Mesenteric fat pad (tissue), 1 donor: ENCODE results near the gene RPS6KA2. TPM values are rescaled to one million over a fixed set of nuclear protein-coding genes. Genes with fewer than 3 reads are reported as not detected.
A peak's percentile ranks its signal among the peaks of the same experiment; 100 is the strongest.

Experiments
- DNase-seq: peaks from one replicate; pipeline ENCODE4 v3.0.0-alpha.2; 2020; ENCODE audit warnings: low spot score
- total RNA-seq: library from RNA; stranded (reverse); fragmentation: NEBNext Ultra II Directional; extraction: Animal tissue kit (Norgen Biotek cat#: 25700); gene quantifications from one replicate; pipeline ENCODE4 v1.2.1, GENCODE V29; 2021
- donor health status: DM: yes; HTN: yes; CAD: no.

RPS6KA2 gene
- total RNA-seq, 1 donor from 2014 or later = 45.2 TPM

GRCh38 chr6:166436195-166437139 lies 190.6 kb downstream of the RPS6KA2 start:
- peak; percentile 68 for DNase-seq

- peak; percentile 83 for DNase-seq
Observed at GRCh38 chr6:166435574-166435973, 191.5 kb downstream of the RPS6KA2 start.

GRCh38 chr6:166434336-166434735 lies 192.7 kb downstream of the RPS6KA2 start:
- DNase-seq = peak; percentile 28

DNA sequence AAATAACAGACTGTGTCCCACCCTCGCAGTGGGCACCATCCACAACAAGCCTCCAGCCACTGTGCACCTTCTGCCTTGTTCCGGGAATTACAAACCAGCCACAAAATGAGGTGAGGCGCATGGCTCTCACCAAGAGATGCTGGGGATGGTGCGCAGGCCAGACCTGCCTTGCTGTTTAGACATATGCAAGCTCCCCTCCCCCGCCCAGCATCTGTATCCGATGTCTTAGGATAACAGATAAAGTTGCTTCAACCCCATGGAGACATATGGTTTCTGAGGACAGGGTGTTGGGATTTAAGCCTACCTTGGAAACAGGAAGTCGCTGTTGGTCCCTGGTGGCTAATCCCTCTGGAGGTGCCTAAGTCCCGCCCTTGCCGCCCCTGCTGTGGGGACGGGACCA lies 194.0 kb downstream of the RPS6KA2 start:
- peak; percentile 77 for DNase-seq

DNA sequence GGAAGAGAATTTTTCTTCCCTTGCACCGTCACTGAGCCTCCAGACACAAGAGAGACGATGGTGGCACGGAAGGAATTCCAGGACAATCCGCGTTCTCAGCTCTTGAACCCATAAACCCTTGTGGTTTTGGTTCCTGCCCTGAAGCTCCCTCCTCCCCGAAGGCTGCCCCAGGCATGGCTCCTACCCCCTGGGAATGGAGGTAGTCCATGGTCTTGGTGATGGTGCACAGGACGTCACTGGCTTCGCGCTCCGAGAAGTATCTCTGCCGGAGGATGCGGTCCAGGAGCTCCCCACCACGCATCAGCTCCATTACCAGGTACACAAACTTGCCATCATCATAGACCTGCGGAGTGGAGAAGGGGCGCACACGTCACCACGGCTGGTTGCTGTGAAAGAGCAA lies 196.8 kb downstream of the RPS6KA2 start:
- DNase-seq = peak; percentile 39

- peak; percentile 65 for DNase-seq
Observed at GRCh38 chr6:166424431-166424830, 202.6 kb downstream of the RPS6KA2 start.

GRCh38 chr6:166423781-166424180 lies 203.3 kb downstream of the RPS6KA2 start:
- no peak for DNase-seq

DNA sequence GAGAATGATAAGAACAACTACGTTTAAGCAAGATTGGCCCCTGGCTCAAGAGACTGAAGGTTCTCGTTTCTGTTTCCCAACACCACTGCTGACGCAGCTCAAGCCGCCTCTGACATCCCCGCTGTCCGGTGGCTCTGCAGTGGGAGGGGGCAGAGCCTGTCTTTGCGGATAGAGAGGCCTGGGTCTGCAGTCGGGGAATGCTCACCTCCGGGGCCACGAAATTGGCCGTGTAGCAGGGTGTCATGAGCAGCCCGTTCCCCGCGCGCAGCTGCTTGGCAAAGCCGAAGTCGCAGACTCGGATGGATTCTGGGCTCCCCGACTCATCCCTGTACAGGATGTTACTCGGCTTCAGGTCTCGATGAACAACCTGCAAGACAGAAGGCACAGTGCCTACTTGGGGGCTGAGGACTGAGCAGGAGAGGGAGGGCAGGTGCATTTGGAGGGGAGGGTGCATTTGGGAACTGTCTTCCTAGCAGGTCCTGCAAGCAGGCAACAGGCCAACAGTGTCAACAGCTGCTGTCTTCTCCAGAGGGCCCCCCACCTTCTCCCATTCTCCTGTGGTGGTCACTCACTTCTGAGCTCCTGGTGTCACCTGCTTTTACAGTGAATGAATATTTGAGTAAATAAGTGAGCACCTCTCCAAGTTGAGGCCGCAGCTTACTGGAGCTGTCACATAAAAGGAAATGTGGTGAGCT lies 203.9 kb downstream of the RPS6KA2 start:
- no peak for DNase-seq

DNA sequence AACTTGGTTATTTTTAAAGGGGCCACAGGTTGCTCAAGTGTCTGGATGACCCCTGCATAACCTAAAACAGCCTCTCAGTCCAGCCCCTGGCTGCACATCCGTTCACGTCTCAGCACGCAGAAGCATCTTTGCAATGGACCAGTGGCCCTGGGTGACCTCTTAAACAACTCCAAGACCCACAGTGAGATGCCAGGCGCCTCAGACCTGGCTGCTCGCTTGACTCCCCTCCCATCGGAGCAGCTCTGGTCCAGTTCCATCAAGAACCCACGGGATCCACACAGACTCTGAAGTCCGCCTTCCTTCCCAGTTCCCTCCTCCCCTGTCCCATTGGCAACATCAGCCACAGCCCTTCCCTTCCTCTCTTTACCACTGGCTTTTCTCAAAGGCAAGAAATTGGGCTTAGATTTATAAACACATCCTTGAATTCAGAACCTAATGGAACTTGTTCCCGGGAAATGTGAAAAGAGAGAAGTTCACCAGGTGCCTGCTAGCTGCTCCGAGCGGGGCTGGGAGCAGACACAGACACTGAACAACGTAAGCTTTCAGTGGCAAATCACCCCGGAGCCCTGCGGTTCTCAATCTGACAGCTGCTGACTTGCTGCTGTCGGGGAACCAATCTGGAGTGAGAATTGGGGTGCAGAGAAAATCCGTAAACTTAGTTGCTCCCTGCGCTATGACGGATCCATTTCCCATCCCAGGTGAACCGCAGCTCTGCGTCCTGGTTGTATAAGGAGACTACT lies 204.7 kb downstream of the RPS6KA2 start:
- no peak for DNase-seq

DNA sequence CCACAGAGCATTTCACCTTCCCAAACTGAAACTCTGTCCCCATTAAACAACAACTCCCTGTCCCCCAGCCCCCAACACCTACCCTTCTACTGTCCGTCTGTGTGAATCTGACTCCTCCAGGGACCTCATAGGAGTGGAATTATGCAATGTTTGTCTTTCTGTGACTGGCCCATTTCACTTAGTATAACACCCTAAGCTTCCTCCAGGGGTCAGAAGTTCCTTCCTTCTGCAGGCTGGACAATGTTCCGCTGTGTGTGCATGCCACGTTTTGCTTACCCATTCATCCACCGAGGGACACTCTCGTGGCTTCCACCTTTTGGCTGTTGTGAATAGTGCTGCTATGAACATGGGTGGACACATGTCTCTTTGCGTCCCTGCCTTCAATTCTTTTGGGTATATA lies 206.7 kb downstream of the RPS6KA2 start:
- DNase-seq = no peak

- DNase-seq = no peak
Observed at GRCh38 chr6:166419717-166420116, 207.3 kb downstream of the RPS6KA2 start.

- DNase-seq = no peak
Observed at GRCh38 chr6:166419286-166419685, 207.8 kb downstream of the RPS6KA2 start.

DNA sequence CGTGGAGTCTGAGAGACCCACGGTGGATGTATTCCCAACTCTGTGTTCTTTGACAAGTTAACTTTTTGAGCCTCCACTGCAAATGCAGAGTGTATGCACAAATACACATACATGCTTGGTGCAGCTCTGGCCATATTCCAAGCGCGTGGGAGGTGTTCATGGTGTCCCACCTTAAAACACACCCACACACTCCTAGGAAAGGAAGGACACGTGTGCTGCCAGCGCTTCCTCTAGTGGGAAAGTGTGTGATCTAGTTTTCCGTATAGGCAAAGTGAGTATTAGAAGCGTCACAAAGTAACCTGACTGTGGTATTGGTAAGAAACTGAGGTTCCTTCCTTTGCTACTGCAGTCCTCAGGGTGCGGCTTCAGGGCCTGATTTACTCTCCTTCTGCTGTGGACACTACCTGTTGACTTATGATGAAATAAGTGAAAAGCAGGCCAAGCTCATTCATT lies 208.3 kb downstream of the RPS6KA2 start:
- DNase-seq = no peak

GRCh38 chr6:166417285-166417691 lies 209.8 kb downstream of the RPS6KA2 start:
- DNase-seq = no peak

DNA sequence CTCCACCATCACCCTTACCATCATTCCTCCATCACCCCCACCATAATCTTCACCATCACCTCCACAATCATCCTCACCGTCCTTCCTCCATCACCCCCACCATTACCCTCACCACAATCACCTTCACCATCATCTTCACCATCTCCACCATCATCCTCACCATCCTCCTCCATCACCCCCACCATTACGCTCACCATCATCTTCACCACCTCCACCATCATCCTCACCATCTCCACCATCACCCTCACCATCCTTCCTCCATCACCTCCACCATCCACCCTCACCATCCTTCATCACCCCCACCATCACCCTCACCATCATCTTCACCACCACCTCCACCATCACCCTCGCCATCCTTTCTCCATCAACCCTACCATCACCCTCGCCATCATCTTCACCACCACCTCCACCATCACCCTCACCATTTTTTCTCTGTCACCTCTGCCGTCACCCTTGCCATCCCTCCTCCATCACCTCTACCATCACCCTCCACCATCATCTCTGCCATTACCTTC lies 211.2 kb downstream of the RPS6KA2 start:
- DNase-seq = no peak

DNA sequence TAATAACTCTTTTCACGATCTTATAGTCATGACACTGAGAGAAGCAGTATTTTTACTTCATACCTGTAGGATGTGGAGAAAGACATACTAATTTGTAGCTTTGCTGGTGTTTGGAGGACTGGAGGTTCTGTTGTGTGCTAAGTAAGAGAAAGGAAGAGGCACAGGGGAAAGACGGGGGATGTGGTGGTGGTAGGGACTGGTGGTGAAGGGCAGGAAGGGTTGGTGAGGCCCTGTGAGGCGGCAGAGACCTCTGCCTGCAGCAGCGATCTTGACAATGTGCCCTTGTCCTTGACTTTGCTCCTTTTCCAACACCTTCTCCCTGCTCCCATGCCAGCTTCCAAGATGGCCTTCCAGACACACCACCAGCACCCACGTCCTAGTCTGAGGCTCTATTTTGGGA lies 211.7 kb downstream of the RPS6KA2 start:
- no peak for DNase-seq

DNA sequence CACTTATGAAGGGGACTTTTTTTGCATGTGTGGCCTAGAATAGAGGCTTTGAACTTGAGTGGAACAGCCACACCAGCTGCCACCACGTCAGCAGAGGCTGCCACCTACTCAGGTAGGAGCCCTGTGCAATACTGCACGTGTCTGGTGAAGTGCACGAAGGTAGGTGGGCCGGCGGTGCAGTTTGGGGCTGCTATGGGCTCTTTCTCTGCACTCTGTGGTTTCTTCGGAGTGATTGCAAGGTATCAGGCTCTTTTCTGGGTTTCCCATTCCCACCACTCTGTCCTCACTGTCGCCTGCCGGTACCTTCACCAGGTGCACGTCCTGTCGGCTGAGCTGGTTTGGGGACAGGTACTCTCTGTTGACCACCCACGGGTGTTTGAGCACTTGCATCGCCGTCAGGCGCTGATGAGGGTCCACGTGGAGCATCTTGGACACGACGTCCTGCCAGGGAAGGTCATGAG lies 213.5 kb downstream of the RPS6KA2 start:
- DNase-seq = no peak

- no peak for DNase-seq
Observed at GRCh38 chr6:166412911-166413384, 214.1 kb downstream of the RPS6KA2 start.

- DNase-seq = no peak
Observed at GRCh38 chr6:166412156-166412910, 214.7 kb downstream of the RPS6KA2 start.

- DNase-seq = no peak
Observed at GRCh38 chr6:166411721-166412151, 215.3 kb downstream of the RPS6KA2 start.
